A673 (cell line): Measurements from ENCODE around the gene EVPL. TPM values are rescaled to one million over a fixed set of nuclear protein-coding genes. Genes with fewer than 3 reads are reported as not detected.

Source experiments
- BruUV-seq: library from RNA; stranded (reverse); fragments of 400-500 nt; replicated peaks from 2 replicates; lab custom pipeline; 2021; lab: Mats Ljungman, UMichigan
- CTCF ChIA-PET: fragments of 300-600 bp; sonication (Branson Sonifier 250); formaldehyde crosslinking; loops from one replicate; lab custom pipeline; 2022; ENCODE audit warnings: antibody characterized with exemption; lab: Charles Lee
- POLR2A ChIA-PET: fragments of 300-600 bp; sonication (Branson Sonifier 250); formaldehyde crosslinking; loops from one replicate; lab custom pipeline; 2022; ENCODE audit warnings: antibody characterized with exemption; ENCODE audit not compliant: low non-redundant PET; lab: Charles Lee
- DNase-seq: peaks from one replicate; pipeline ENCODE4 v3.0.0-alpha.2; 2015; ENCODE audit warnings: low spot score
- H3K27ac ChIP-seq: fragments of 200-600 bp; sonication (generic); 2 replicates; pipeline ENCODE4 v1.5.1; 2016; ENCODE audit warnings: mixed run types, low read depth, mild to moderate bottlenecking, mixed read lengths, antibody characterized with exemption, low read length; ENCODE audit not compliant: poor library complexity, severe bottlenecking
- H3K27me3 ChIP-seq: fragments of 200-600 bp; sonication (generic); replicated peaks from 2 replicates; pipeline ENCODE4 v1.6.1; 2017; ENCODE audit warnings: mixed run types, low read depth, mild to moderate bottlenecking, mixed read lengths, antibody characterized with exemption, low read length; ENCODE audit not compliant: insufficient read depth, poor library complexity
- H3K36me3 ChIP-seq: fragments of 200-600 bp; sonication (generic); 2 replicates; pipeline ENCODE4 v1.6.1; 2016; ENCODE audit warnings: mixed run types, mild to moderate bottlenecking, mixed read lengths, antibody characterized with exemption, low read length; ENCODE audit not compliant: insufficient read depth, poor library complexity, severe bottlenecking
- H3K4me1 ChIP-seq: fragments of 200-600 bp; sonication (generic); 2 replicates; pipeline ENCODE4 v1.6.1; 2017; ENCODE audit warnings: mixed run types, mild to moderate bottlenecking, mixed read lengths, antibody characterized with exemption, low read length; ENCODE audit not compliant: insufficient read depth, poor library complexity, severe bottlenecking
- H3K4me3 ChIP-seq: fragments of 200-600 bp; sonication (generic); 2 replicates; pipeline ENCODE4 v1.5.1; 2016; ENCODE audit warnings: low read depth, mixed run types, mild to moderate bottlenecking, mixed read lengths, low read length; ENCODE audit not compliant: poor library complexity, severe bottlenecking
- H3K9me3 ChIP-seq: fragments of 200-600 bp; sonication (generic); 2 replicates; pipeline ENCODE4 v1.6.1; 2016; ENCODE audit warnings: mixed run types, low read depth, mild to moderate bottlenecking, mixed read lengths, antibody characterized with exemption, low read length; ENCODE audit not compliant: poor library complexity, severe bottlenecking
- CTCF ChIP-seq: fragments of 300-800, 200-600 bp; sonication (generic); conservative IDR thresholded peaks from 2 replicates; pipeline ENCODE4 v1.5.1; 2017; ENCODE audit warnings: low read depth, mild to moderate bottlenecking, antibody characterized with exemption, low read length, moderate library complexity, mixed read lengths
- EZH2 ChIP-seq: fragments of 200-600 bp; sonication (generic); IDR thresholded peaks from 2 replicates; pipeline ENCODE4 v1.6.1; 2017; ENCODE audit warnings: borderline replicate concordance, low read depth, mild to moderate bottlenecking, mixed read lengths, antibody characterized with exemption, low read length; ENCODE audit not compliant: poor library complexity, severe bottlenecking
- intact Hi-C: fragments of 100-400 bp; cut with micrococcal nuclease; formaldehyde crosslinking; loops from one replicate; pipeline ENCODE4 v1.10.0; 2022; ENCODE audit not compliant: unreplicated experiment
- total RNA-seq: library from RNA; stranded (reverse); gene quantifications from 2 replicates; pipeline ENCODE4 v1.2.3, GENCODE V29; 2021

Gene EVPL
- total RNA-seq, 1 experiment from 2014 or later: 0.21 TPM

- POLR2A ChIA-PET: no interaction called here
- no peak overlapping the region for H3K27ac ChIP-seq
- H3K9me3 ChIP-seq: no peaks in the 10 kb centered on the region
- TF ChIP-seq EZH2: no peak
- TF ChIP-seq CTCF: peak; percentile 93
- BruUV-seq: no TSS peak
- H3K4me1 ChIP-seq: no peaks in the 10 kb centered on the region
- H3K36me3 ChIP-seq: peaks cover 7% of the 10 kb centered on the region
- intact Hi-C loops: no loop called here
- CTCF ChIA-PET: interaction anchor here (0.7 to 1.3 kb wide), 6 partner anchors 10 to 163 kb away, joined by 3 to 4 read pairs (median 3); no protein-coding TSS in a partner anchor
- no peaks in the 10 kb centered on the region for H3K27me3 ChIP-seq
- peak; percentile 73 for DNase-seq
- H3K4me3 ChIP-seq: no peak overlapping the region
Measured at GRCh38 chr17:76000016-76000754, 26.9 kb downstream of the EVPL start.

- CTCF ChIA-PET: interaction anchor here (0.7 kb wide), 1 partner anchor 51 kb away, joined by 6 read pairs; no protein-coding TSS in a partner anchor
- POLR2A ChIA-PET: no interaction called here
- Histone ChIP-seq H3K9me3 (no peaks in the 10 kb centered on the region), H3K27ac (no peak overlapping the region), H3K36me3 (no peaks in the 10 kb centered on the region), H3K4me3 (no peak overlapping the region), H3K4me1 (no peaks in the 10 kb centered on the region), H3K27me3 (no peaks in the 10 kb centered on the region)
- TF ChIP-seq CTCF: no peak
- DNase-seq: no peak
- intact Hi-C loops: no loop called here
- BruUV-seq: no TSS peak
Measured at GRCh38 chr17:75998327-75998795, 28.7 kb downstream of the EVPL start.

- Histone ChIP-seq H3K9me3 (no peaks in the 10 kb centered on the region), H3K27me3 (no peaks in the 10 kb centered on the region), H3K4me1 (no peaks in the 10 kb centered on the region), H3K4me3 (no peak overlapping the region), H3K27ac (peak overlapping the region; percentile 54), H3K36me3 (no peaks in the 10 kb centered on the region)
- ChIA-PET POLR2A (no interaction called here), CTCF (interaction anchor here (0.6 kb wide), 2 partner anchors 9 to 619 kb away, joined by 3 read pairs; no protein-coding TSS in a partner anchor)
- DNase-seq: peak; percentile 31
- no TSS peak for BruUV-seq
- intact Hi-C loops: no loop called here
- TF ChIP-seq EZH2 (no peak), CTCF (no peak)
Measured at GRCh38 chr17:75996665-75997590, 30.2 kb downstream of the EVPL start.
